Nephron (organoid): ENCODE measurements around the gene LENEP.
"Not testable (repeated sequence)": the region's sequence is repeated elsewhere in the genome, so short reads cannot be mapped to it uniquely, and the experiment has no call there.

ENCODE experiments used
- H3K27ac Mint-ChIP-seq, 3 experiments: 2 replicates each; pipeline ENCODE4 v1.8.0; 2020; ENCODE audit warnings: mixed read lengths in 3 of 3, mild to moderate bottlenecking in 2 of 3, moderate library complexity in 1 of 3
- H3K27me3 Mint-ChIP-seq: 2 replicates; pipeline ENCODE4 v1.8.0; 2021; ENCODE audit warnings: low read depth, mild to moderate bottlenecking, moderate library complexity, mixed read lengths
- H3K36me3 Mint-ChIP-seq: 2 replicates; pipeline ENCODE4 v1.8.0; 2020; ENCODE audit warnings: low read depth, mixed read lengths
- H3K4me1 Mint-ChIP-seq: 2 replicates; pipeline ENCODE4 v1.8.0; 2020; ENCODE audit warnings: mixed read lengths
- H3K4me3 Mint-ChIP-seq, 3 experiments: 2 replicates each; pipeline ENCODE4 v1.8.0; 2020; ENCODE audit warnings: mild to moderate bottlenecking in 3 of 3, mixed read lengths in 3 of 3, moderate library complexity in 2 of 3
- H3K9me3 Mint-ChIP-seq: 2 replicates; pipeline ENCODE4 v1.8.0; 2020; ENCODE audit warnings: mixed read lengths
- CTCF ChIP-seq, 3 experiments: fragments of 200-600 bp; sonication (generic); IDR thresholded peaks; one replicate each; pipeline ENCODE4 v1.5.0; 2021; ENCODE audit warnings: antibody characterized with exemption in 3 of 3; ENCODE audit not compliant: unreplicated experiment in 3 of 3

Gene LENEP

GRCh38 chr1:154995301-154995983 is 2.1 kb downstream of the LENEP start:
- not testable (repeated sequence) for H3K9me3 Mint-ChIP-seq, H3K36me3 Mint-ChIP-seq, H3K27me3 Mint-ChIP-seq
- TF ChIP-seq CTCF (IDR thresholded peaks at IDR 0.05; ENCODE audit: unreplicated experiment in 3 of 3): peak in 1 of 3 experiments; percentile 50
- H3K4me1 Mint-ChIP-seq: peaks cover 24% of the 10 kb centered on the region
- H3K4me3 Mint-ChIP-seq: peak overlapping the region in 2 of 3 experiments; percentile 5 to 6
- H3K27ac Mint-ChIP-seq: peak overlapping the region in 2 of 3 experiments; percentile 5 to 32

- H3K36me3 Mint-ChIP-seq: no peaks in the 10 kb centered on the region
- TF ChIP-seq CTCF (IDR thresholded peaks at IDR 0.05; ENCODE audit: unreplicated experiment in 3 of 3): no peak
- no peaks in the 10 kb centered on the region for H3K27me3 Mint-ChIP-seq
- H3K27ac Mint-ChIP-seq: peak overlapping the region; percentile 29 to 74 (median 53)
- H3K4me3 Mint-ChIP-seq: peak overlapping the region; percentile 51 to 68 (median 61)
- no peaks in the 10 kb centered on the region for H3K9me3 Mint-ChIP-seq
- H3K4me1 Mint-ChIP-seq: peaks cover 24% of the 10 kb centered on the region
Observed at GRCh38 chr1:154996966-154997701, 3.7 kb downstream of the LENEP start.

GRCh38 chr1:154998201-154998780 is 4.9 kb downstream of the LENEP start:
- no peak for TF ChIP-seq CTCF (IDR thresholded peaks at IDR 0.05; ENCODE audit: unreplicated experiment in 3 of 3)
- Mint-ChIP-seq H3K4me1 (peaks cover 24% of the 10 kb centered on the region), H3K27ac (peak overlapping the region in 1 of 3 experiments; percentile 53), H3K9me3 (no peaks in the 10 kb centered on the region), H3K27me3 (no peaks in the 10 kb centered on the region), H3K4me3 (peak overlapping the region; percentile 50 to 72 (median 59)), H3K36me3 (no peaks in the 10 kb centered on the region)

- H3K27ac Mint-ChIP-seq: peak overlapping the region; percentile 87 to 98 (median 93)
- H3K36me3 Mint-ChIP-seq: no peaks in the 10 kb centered on the region
- TF ChIP-seq CTCF (IDR thresholded peaks at IDR 0.05; ENCODE audit: unreplicated experiment in 3 of 3): peak; percentile 79 to 84 (median 80)
- peak overlapping the region; percentile 83 to 88 (median 85) for H3K4me3 Mint-ChIP-seq
- no peaks in the 10 kb centered on the region for H3K27me3 Mint-ChIP-seq
- no peaks in the 10 kb centered on the region for H3K9me3 Mint-ChIP-seq
- peaks cover 24% of the 10 kb centered on the region for H3K4me1 Mint-ChIP-seq
Observed at GRCh38 chr1:154998818-154999570, 5.6 kb downstream of the LENEP start.

- Mint-ChIP-seq H3K36me3 (no peaks in the 10 kb centered on the region), H3K4me1 (peaks cover 29% of the 10 kb centered on the region), H3K27ac (peak overlapping the region; percentile 98 to 99 (median 98)), H3K4me3 (peak overlapping the region; percentile 88 to 97 (median 95)), H3K9me3 (no peaks in the 10 kb centered on the region), H3K27me3 (no peaks in the 10 kb centered on the region)
- no peak for TF ChIP-seq CTCF (IDR thresholded peaks at IDR 0.05; ENCODE audit: unreplicated experiment in 3 of 3)
Observed at GRCh38 chr1:154999571-155000410, 6.4 kb downstream of the LENEP start.
